HG03060 (cell line): ENCODE results near the gene ABI2.

ENCODE experiments used
- ATAC-seq: cut with Tn5 transposase; IDR thresholded peaks from one replicate; pipeline ENCODE4 v1.9.1; 2021; ENCODE audit warnings: low read depth, moderate number of reproducible peaks; ENCODE audit not compliant: unreplicated experiment

The ABI2 gene

GRCh38 chr2:203461746-203462145 is 133.6 kb downstream of the ABI2 start:
- ATAC-seq: no peak

- ATAC-seq: no peak
Measured at GRCh38 chr2:203462308-203462707, 134.1 kb downstream of the ABI2 start.

GRCh38 chr2:203463266-203463678 is 135.1 kb downstream of the ABI2 start:
- no peak for ATAC-seq

- no peak for ATAC-seq
Measured at GRCh38 chr2:203469546-203469945, 141.4 kb downstream of the ABI2 start.

- no peak for ATAC-seq
Measured at GRCh38 chr2:203470371-203470770, 142.2 kb downstream of the ABI2 start.

GRCh38 chr2:203471323-203471722 is 143.1 kb downstream of the ABI2 start:
- no peak for ATAC-seq

- no peak for ATAC-seq
Measured at GRCh38 chr2:203476881-203477280, 148.7 kb downstream of the ABI2 start.

- ATAC-seq: no peak
Measured at GRCh38 chr2:203480623-203481022, 152.4 kb downstream of the ABI2 start.

- ATAC-seq: no peak
Measured at GRCh38 chr2:203484266-203485112, 156.3 kb downstream of the ABI2 start.

GRCh38 chr2:203489531-203489930 is 161.3 kb downstream of the ABI2 start:
- ATAC-seq: no peak

- ATAC-seq: no peak
Measured at GRCh38 chr2:203490391-203490790, 162.2 kb downstream of the ABI2 start.

GRCh38 chr2:203492965-203493364 is 164.8 kb downstream of the ABI2 start:
- no peak for ATAC-seq
